Measurements from ENCODE around the gene CYP19A1.

CYP19A1 gene

DNA sequence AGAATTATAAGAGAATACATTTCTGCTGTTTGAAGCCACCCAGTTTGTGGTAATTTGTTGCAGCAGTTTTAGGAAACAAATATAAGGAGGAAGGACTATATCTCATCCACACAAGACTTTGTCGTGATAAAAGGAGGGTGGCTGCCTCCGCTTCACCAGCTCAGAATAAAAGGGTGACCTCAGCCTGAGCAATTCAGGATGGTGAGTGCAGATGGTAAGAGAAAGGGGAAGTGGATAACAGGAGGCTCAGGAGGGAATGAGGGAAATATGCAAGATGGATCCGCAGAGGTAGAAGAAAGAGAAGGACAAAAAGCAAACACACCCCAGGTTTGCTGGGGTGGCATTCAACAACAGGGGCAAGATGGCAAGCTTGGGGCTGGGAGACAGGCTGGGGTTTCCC is 135.6 kb downstream of the CYP19A1 start:
- TF ChIP-seq, protein P1, sequence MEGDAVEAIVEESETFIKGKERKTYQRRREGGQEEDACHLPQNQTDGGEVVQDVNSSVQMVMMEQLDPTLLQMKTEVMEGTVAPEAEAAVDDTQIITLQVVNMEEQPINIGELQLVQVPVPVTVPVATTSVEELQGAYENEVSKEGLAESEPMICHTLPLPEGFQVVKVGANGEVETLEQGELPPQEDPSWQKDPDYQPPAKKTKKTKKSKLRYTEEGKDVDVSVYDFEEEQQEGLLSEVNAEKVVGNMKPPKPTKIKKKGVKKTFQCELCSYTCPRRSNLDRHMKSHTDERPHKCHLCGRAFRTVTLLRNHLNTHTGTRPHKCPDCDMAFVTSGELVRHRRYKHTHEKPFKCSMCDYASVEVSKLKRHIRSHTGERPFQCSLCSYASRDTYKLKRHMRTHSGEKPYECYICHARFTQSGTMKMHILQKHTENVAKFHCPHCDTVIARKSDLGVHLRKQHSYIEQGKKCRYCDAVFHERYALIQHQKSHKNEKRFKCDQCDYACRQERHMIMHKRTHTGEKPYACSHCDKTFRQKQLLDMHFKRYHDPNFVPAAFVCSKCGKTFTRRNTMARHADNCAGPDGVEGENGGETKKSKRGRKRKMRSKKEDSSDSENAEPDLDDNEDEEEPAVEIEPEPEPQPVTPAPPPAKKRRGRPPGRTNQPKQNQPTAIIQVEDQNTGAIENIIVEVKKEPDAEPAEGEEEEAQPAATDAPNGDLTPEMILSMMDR (IDR thresholded peaks at IDR 0.05; ENCODE audit: low read depth, low read length, missing control alignments): no peak

DNA sequence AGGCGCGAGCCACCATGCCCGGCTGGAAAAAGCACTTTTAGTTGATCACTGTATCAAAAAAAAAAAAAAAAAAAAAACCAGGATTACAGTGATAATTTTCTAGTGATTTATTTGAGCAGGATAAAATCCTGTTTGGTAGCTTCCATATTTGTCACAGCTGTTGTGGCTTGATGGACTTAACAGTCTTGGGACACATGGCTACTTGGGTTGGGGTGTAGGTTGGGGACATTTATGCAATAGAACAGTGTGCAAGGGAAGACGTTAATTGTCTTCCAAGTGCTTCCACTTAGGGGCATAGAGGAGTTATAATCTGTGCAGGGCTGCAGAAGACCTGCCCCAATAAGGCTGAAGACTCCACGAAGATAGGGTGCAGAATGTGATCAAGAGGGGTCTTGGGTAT is 136.8 kb downstream of the CYP19A1 start:
- H3K27me3 ChIP-seq (replicated peaks): no peaks in the 10 kb centered on the region
- TF ChIP-seq, protein P1 (IDR thresholded peaks at IDR 0.05; ENCODE audit: low read depth, low read length, missing control alignments): no peak
- no peak overlapping the region for H3K27ac ChIP-seq
- in situ Hi-C loops (cut with HindIII; ENCODE audit: low pct_ligation_motif_present, low sequenced_read_pairs): no loop called here
- H3K36me3 ChIP-seq (replicated peaks): no peaks in the 10 kb centered on the region
- H3K4me3 ChIP-seq (ENCODE audit: low read depth, low read length): no peak overlapping the region
- DNase-seq: no peak

More for the DNA sequence above, 135.6 kb downstream of the CYP19A1 start:
- in situ Hi-C loops (cut with HindIII; ENCODE audit: low pct_ligation_motif_present, low sequenced_read_pairs): no loop called here
- no peaks in the 10 kb centered on the region for H3K36me3 ChIP-seq (replicated peaks)
- H3K27ac ChIP-seq: no peak overlapping the region
- H3K4me3 ChIP-seq (ENCODE audit: low read depth, low read length): no peak overlapping the region
- no peak for DNase-seq
- no peaks in the 10 kb centered on the region for H3K27me3 ChIP-seq (replicated peaks)

DNA sequence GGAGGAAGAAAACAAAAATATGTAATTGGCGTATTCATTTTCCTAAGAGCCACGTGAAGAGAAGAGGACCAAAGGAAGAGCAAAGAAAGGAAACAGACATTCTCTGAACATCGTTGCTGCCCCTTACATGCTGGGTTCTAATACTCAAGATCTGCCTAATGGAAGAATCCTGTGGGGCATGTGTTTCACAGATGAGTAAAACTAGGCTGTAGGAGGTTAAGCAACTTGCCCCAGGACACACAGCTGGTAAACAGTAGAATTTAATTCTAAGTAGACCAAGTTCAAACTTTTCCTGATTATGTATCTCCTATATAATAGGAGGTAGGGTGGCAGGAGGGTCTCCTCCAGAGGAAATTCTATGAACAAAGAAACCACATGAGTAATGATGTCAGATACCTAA is 137.6 kb downstream of the CYP19A1 start:
- Histone ChIP-seq H3K27me3 (replicated peaks) (no peaks in the 10 kb centered on the region), H3K4me3 (ENCODE audit: low read depth, low read length) (no peak overlapping the region), H3K36me3 (replicated peaks) (no peaks in the 10 kb centered on the region), H3K27ac (no peak overlapping the region)
- TF ChIP-seq, protein P1 (IDR thresholded peaks at IDR 0.05; ENCODE audit: low read depth, low read length, missing control alignments): no peak
- in situ Hi-C loops (cut with HindIII; ENCODE audit: low pct_ligation_motif_present, low sequenced_read_pairs): no loop called here
- no peak for DNase-seq

DNA sequence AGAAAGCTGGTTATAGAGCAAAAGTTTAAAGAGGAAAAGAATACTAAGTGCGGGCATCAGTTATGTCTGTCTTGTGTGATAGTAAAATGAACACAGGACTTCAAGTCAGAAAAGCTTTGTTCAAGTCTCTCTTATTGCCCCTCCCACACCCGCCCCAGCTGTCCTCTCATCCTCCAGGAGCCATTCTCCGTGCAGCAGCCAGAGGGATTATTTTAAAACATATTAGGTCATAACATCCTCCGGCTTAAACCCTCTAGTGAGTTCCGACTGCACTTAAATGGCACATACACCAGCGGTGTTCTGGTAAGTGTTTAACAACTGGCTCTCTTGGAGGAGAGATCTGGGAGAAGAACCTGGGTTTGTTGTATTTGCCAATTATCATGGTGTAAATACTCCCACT is 138.9 kb downstream of the CYP19A1 start:
- DNase-seq: no peak
- Histone ChIP-seq H3K4me3 (ENCODE audit: low read depth, low read length) (no peak overlapping the region), H3K36me3 (replicated peaks) (no peaks in the 10 kb centered on the region), H3K27me3 (replicated peaks) (no peaks in the 10 kb centered on the region), H3K27ac (no peak overlapping the region)
- TF ChIP-seq, protein P1 (IDR thresholded peaks at IDR 0.05; ENCODE audit: low read depth, low read length, missing control alignments): no peak
- in situ Hi-C loops (cut with HindIII; ENCODE audit: low pct_ligation_motif_present, low sequenced_read_pairs): no loop called here

DNA sequence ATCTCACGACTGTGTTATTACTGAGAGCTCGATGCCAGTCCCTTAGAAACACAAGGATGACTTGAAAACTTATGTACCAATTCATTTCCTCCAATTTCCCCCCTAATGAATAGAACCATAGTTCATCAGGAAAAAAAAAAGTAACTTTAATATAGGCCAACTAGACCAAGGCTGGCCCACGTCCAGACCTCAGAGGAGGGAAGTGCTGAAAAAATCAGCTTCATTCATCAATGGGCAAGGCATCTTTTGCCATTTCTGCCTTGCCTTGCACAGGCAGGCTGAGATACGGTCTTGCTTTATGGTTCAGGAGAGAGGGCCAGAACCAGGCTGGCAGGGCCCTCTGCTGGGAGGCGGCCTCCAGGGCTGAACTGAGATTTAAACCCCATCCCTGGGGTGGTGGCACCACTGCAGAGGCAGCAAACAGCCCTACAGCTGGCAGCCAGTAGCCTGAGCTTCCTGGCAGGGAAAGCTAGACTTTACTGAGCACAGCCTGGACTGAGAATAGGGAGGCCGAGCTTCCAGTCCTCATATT is 139.6 kb downstream of the CYP19A1 start:
- Histone ChIP-seq H3K36me3 (replicated peaks) (no peaks in the 10 kb centered on the region), H3K4me3 (ENCODE audit: low read depth, low read length) (no peak overlapping the region), H3K27ac (no peak overlapping the region), H3K27me3 (replicated peaks) (no peaks in the 10 kb centered on the region)
- TF ChIP-seq, protein P1 (IDR thresholded peaks at IDR 0.05; ENCODE audit: low read depth, low read length, missing control alignments): no peak
- no peak for DNase-seq
- in situ Hi-C loops (cut with HindIII; ENCODE audit: low pct_ligation_motif_present, low sequenced_read_pairs): no loop called here

DNA sequence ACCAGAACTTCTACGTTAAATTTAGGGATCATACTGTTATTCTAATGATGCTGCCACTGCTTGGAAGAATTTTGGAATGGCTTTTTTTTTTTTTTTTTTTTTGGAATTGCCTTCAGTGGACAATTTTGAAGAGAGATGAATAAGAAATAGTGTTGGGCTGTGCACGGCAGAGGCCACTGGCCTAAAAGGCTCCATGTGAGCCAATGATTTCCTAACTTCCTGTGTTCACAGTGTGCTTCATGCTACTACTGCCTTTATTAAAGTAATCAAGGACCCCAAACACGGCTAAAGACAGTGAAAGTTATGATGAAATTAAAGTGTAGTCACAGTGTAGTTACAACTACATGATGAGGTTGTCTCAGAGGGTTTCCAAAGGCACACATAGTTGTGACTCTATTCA is 142.9 kb downstream of the CYP19A1 start:
- H3K4me3 ChIP-seq (ENCODE audit: low read depth, low read length): no peak overlapping the region
- in situ Hi-C loops (cut with HindIII; ENCODE audit: low pct_ligation_motif_present, low sequenced_read_pairs): no loop called here
- TF ChIP-seq, protein P1 (IDR thresholded peaks at IDR 0.05; ENCODE audit: low read depth, low read length, missing control alignments): no peak

More for the DNA sequence above, 142.9 kb downstream of the CYP19A1 start:
- no peaks in the 10 kb centered on the region for H3K27me3 ChIP-seq (replicated peaks)
- no peaks in the 10 kb centered on the region for H3K36me3 ChIP-seq (replicated peaks)
- no peak for DNase-seq
- no peak overlapping the region for H3K27ac ChIP-seq

Measured in brain microvascular endothelial cell (primary cell).